ENCODE measurements around the gene RAB36. TPM values are rescaled to one million over a fixed set of nuclear protein-coding genes. Genes with fewer than 3 reads are reported as not detected.

Gene RAB36
- total and polyA plus RNA-seq, 4 donors, result 0.22 to 0.56 (median 0.37) TPM

GRCh38 chr22:23116506-23117263 is 28.6 kb upstream of the RAB36 start:
- H3K9me3 ChIP-seq (ENCODE audit: control insufficient read depth in 4 of 4, low read length in 3 of 4), result no peaks in the 10 kb centered on the region
- no peaks in the 10 kb centered on the region for H3K27me3 ChIP-seq (ENCODE audit: control insufficient read depth in 4 of 4, insufficient read depth in 4 of 4, low read length in 3 of 4)
- H3K27ac ChIP-seq (ENCODE audit: low read depth in 1 of 2, low read length in 2 of 2), result no peak overlapping the region
- H3K4me1 ChIP-seq (ENCODE audit: control insufficient read depth in 4 of 4, insufficient read depth in 4 of 4, low read length in 3 of 4), result peaks cover 0 to 4% (median 0%) of the 10 kb centered on the region in 4 donors
- 88% methylated on average over 10 of the region's 10 CpGs for WGBS
- DNase-seq (ENCODE audit: low spot score), result no peak
- TF ChIP-seq GABPA (IDR thresholded peaks at IDR 0.05 in 1 of 2, conservative IDR thresholded peaks at IDR 0.05 in 1 of 2), result no peak
- no peak for TF ChIP-seq REST (IDR thresholded peaks at IDR 0.05)
- TF ChIP-seq CTCF (IDR thresholded peaks at IDR 0.05; ENCODE audit: low read depth, low read length, missing input control), result no peak
- TF ChIP-seq HNF4G (IDR thresholded peaks at IDR 0.05), result no peak
- TF ChIP-seq ATF3 (IDR thresholded peaks at IDR 0.05), result no peak
- no peak for TF ChIP-seq YY1 (IDR thresholded peaks at IDR 0.05)
- TF ChIP-seq NR2F2 (IDR thresholded peaks at IDR 0.05), result no peak
- TF ChIP-seq ZBTB33 (IDR thresholded peaks at IDR 0.05), result no peak
- no peak for TF ChIP-seq FOXA2 (IDR thresholded peaks at IDR 0.05)
- TF ChIP-seq TAF1 (conservative IDR thresholded peaks at IDR 0.05), result no peak
- no peak for TF ChIP-seq RAD21 (IDR thresholded peaks at IDR 0.05)
- no peak for TF ChIP-seq RXRA (IDR thresholded peaks at IDR 0.05)
- H3K4me3 ChIP-seq (ENCODE audit: low read depth in 1 of 3, low read length in 3 of 3), result no peak overlapping the region
- no peaks in the 10 kb centered on the region for H3K36me3 ChIP-seq (ENCODE audit: control insufficient read depth in 4 of 4, insufficient read depth in 3 of 4, low read depth in 1 of 4, low read length in 3 of 4)
- H3K9ac ChIP-seq (ENCODE audit: low read depth in 1 of 2, low read length in 2 of 2), result no peak overlapping the region

GRCh38 chr22:23117275-23117674 is 28.0 kb upstream of the RAB36 start:
- 98% methylated on average over 10 of the region's 10 CpGs for WGBS
- H3K4me1 ChIP-seq (ENCODE audit: control insufficient read depth in 4 of 4, insufficient read depth in 4 of 4, low read length in 3 of 4), result peaks cover 0 to 4% (median 0%) of the 10 kb centered on the region in 4 donors
- no peak for DNase-seq (ENCODE audit: low spot score)
- no peak for TF ChIP-seq FOXA1 (IDR thresholded peaks at IDR 0.05)
- no peak for TF ChIP-seq REST (IDR thresholded peaks at IDR 0.05)
- TF ChIP-seq ATF3 (IDR thresholded peaks at IDR 0.05), result no peak
- no peak for TF ChIP-seq NR2F2 (IDR thresholded peaks at IDR 0.05)
- no peak for TF ChIP-seq HNF4G (IDR thresholded peaks at IDR 0.05)
- TF ChIP-seq ZBTB33 (IDR thresholded peaks at IDR 0.05), result no peak
- no peak for TF ChIP-seq YY1 (IDR thresholded peaks at IDR 0.05)
- TF ChIP-seq RXRA (IDR thresholded peaks at IDR 0.05), result no peak
- no peak for TF ChIP-seq JUND (IDR thresholded peaks at IDR 0.05)
- no peak for TF ChIP-seq GABPA (IDR thresholded peaks at IDR 0.05 in 1 of 2, conservative IDR thresholded peaks at IDR 0.05 in 1 of 2)
- no peak for TF ChIP-seq MAX (IDR thresholded peaks at IDR 0.05)

More at GRCh38 chr22:23117275-23117674, 28.0 kb upstream of the RAB36 start:
- no peak overlapping the region for H3K27ac ChIP-seq (ENCODE audit: low read depth in 1 of 2, low read length in 2 of 2)
- H3K27me3 ChIP-seq (ENCODE audit: control insufficient read depth in 4 of 4, insufficient read depth in 4 of 4, low read length in 3 of 4), result no peaks in the 10 kb centered on the region
- no peak overlapping the region for H3K9ac ChIP-seq (ENCODE audit: low read depth in 1 of 2, low read length in 2 of 2)
- H3K4me3 ChIP-seq (ENCODE audit: low read depth in 1 of 3, low read length in 3 of 3), result no peak overlapping the region
- no peaks in the 10 kb centered on the region for H3K9me3 ChIP-seq (ENCODE audit: control insufficient read depth in 4 of 4, low read length in 3 of 4)
- no peaks in the 10 kb centered on the region for H3K36me3 ChIP-seq (ENCODE audit: control insufficient read depth in 4 of 4, insufficient read depth in 3 of 4, low read depth in 1 of 4, low read length in 3 of 4)

Measured in liver (tissue), 9 donors.